ENCODE measurements around the gene GRAMD1B.

- TF ChIP-seq, protein P1, sequence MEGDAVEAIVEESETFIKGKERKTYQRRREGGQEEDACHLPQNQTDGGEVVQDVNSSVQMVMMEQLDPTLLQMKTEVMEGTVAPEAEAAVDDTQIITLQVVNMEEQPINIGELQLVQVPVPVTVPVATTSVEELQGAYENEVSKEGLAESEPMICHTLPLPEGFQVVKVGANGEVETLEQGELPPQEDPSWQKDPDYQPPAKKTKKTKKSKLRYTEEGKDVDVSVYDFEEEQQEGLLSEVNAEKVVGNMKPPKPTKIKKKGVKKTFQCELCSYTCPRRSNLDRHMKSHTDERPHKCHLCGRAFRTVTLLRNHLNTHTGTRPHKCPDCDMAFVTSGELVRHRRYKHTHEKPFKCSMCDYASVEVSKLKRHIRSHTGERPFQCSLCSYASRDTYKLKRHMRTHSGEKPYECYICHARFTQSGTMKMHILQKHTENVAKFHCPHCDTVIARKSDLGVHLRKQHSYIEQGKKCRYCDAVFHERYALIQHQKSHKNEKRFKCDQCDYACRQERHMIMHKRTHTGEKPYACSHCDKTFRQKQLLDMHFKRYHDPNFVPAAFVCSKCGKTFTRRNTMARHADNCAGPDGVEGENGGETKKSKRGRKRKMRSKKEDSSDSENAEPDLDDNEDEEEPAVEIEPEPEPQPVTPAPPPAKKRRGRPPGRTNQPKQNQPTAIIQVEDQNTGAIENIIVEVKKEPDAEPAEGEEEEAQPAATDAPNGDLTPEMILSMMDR (IDR thresholded peaks at IDR 0.05) = no peak
- no peak for TF ChIP-seq POLR2AphosphoS5 (IDR thresholded peaks at IDR 0.05)
- no peak for TF ChIP-seq POLR2A (IDR thresholded peaks at IDR 0.05)
Measured at GRCh38 chr11:123430721-123431497, 840 bp downstream of the GRAMD1B start.

Data from breast epithelium (tissue), 3 donors.